ENCODE results near the gene THRB.

The THRB gene

DNA sequence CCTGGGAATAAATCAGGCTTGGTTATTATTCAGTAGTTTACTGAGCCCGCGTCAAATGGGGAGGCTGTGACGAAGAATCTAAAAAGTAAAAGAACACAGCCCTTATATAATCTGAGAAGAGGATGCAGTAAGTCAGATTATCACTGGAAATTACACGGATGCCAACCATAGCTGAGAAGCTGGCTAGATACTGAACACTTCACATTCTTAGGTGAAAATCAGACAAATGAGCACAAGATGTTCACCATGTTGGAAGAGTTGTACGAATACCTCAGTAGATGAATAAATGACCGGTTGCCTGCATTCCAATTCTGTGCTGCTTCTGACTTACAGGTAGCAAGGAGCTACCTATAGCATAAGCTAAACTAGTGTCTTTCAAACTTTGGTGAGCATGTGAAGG is 254.3 kb downstream of the THRB start:
- in situ Hi-C loops (cut with HindIII; ENCODE audit: low sequenced_read_pairs) = no loop called here

DNA sequence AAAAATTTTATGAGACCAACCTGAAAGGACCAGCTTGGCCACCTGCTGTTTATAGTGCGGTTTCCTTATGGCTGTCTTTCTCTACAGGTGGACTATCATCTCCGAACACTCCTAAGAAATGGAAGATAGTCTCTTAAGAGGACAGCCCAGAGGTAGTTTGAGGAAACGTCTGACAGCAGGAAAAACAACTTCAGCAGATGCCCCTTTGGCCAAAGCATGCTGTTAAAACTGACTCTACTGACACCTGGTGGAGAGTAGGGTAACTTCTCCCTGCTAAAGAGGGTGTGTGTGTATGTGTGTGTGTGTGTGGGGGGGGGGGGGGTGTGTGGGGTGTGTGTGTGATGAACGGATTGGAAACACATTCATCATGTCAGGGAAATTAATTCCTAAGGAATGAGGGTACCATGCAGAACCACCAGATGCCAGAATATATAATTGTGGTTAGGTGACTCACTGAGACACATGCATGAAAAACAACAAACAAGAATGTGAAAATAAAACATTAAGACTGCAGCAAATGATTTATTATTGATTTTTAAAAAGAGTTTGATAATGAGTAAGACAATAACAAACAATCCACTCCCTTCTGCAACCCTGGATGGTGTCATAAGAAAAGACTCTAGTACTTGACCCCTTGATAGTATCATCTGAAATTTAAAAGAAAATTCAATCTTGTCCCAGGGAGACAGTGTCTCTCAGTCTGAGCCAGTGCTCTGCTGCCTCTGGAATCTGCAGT is 256.5 kb downstream of the THRB start:
- in situ Hi-C loops (cut with HindIII; ENCODE audit: low sequenced_read_pairs) = no loop called here

- in situ Hi-C loops (cut with HindIII; ENCODE audit: low sequenced_read_pairs) = no loop called here
Observed at GRCh38 chr3:24235121-24235520, 259.5 kb downstream of the THRB start.

DNA sequence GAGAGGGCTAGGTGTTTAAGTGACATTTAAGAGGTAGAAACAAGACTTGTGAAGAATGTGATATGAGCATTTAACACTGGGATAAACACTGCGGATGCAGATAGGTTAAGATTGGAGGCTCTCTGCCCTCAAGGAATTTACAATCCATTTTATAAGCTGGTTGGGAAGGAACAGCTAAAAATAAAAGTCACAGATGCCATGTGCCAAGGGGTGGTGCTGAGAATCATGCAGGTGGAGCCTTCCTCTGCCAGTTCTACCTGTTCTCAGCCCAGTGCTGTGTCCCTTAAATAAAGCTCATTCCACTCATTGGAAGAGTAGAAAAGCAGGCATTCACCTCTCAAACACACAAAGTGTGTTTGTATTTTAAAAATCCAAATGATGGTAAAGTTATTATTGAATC is 261.9 kb downstream of the THRB start:
- in situ Hi-C loops (cut with HindIII; ENCODE audit: low sequenced_read_pairs) = loop anchor here (5.0 kb wide), 1 partner anchor 235 kb away; no protein-coding TSS in a partner anchor

DNA sequence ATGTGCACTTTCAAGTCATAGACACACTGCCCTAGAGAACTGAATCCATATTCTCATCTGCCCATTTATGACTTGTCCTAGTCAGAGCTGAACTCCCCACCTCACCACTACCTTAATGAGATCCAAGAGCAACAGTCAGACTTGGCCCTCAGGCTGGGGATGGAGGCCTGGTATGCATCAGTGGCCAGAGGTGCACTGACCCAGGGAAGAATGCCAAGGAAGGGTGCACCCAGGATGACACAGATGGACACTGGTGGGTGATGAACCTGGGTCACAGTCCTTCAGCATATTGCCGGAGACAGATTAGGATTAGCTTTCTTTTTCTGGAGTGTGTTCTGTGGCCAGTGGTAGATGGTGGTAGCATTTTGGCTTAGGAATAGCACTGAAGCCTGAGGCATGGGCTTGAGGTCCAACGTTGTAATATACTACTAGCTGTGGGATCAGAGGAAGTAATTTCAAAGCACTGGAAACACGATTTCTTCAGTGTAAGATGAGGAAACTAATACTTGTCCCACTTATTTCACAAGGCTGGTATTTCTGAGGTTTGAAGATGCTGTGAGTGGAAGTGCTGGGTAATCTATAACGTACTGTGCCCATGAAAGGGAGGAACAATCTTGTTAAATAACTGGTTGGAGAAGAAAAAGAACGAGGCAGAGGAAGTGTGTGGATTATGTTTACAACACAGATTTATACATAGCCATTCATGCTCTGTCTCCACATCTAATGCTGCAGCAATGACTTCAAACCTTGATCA is 265.0 kb downstream of the THRB start:
- in situ Hi-C loops (cut with HindIII; ENCODE audit: low sequenced_read_pairs) = loop anchor here (5.0 kb wide), 1 partner anchor 232 kb away; no protein-coding TSS in a partner anchor

GRCh38 chr3:24227635-24228034 is 267.0 kb downstream of the THRB start:
- in situ Hi-C loops (cut with HindIII; ENCODE audit: low sequenced_read_pairs) = no loop called here

DNA sequence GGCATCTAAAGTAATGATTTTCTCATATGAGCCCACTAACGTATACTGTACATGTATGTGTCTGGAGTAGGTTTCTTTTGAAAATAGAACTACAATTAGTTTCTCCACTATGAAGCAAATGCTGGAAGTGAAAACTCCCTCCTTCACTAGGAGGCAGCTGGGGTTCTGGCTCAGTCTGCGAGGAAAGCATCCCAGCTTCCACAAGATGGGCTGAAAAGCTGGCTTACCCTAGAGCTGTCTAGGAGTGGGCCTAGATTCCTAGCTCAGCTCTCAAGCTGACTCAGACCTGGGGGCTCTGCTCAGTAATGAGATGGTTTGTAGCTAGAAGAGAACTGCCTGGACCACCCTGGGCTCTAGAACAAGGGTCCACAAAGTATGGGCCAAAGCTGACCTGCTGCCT is 268.3 kb downstream of the THRB start:
- in situ Hi-C loops (cut with HindIII; ENCODE audit: low sequenced_read_pairs) = no loop called here

GRCh38 chr3:24225385-24225950 is 269.2 kb downstream of the THRB start:
- in situ Hi-C loops (cut with HindIII; ENCODE audit: low sequenced_read_pairs) = no loop called here

- in situ Hi-C loops (cut with HindIII; ENCODE audit: low sequenced_read_pairs) = no loop called here
Observed at GRCh38 chr3:24224666-24225384, 269.8 kb downstream of the THRB start.

- in situ Hi-C loops (cut with HindIII; ENCODE audit: low sequenced_read_pairs) = no loop called here
Observed at GRCh38 chr3:24222165-24222805, 272.4 kb downstream of the THRB start.

DNA sequence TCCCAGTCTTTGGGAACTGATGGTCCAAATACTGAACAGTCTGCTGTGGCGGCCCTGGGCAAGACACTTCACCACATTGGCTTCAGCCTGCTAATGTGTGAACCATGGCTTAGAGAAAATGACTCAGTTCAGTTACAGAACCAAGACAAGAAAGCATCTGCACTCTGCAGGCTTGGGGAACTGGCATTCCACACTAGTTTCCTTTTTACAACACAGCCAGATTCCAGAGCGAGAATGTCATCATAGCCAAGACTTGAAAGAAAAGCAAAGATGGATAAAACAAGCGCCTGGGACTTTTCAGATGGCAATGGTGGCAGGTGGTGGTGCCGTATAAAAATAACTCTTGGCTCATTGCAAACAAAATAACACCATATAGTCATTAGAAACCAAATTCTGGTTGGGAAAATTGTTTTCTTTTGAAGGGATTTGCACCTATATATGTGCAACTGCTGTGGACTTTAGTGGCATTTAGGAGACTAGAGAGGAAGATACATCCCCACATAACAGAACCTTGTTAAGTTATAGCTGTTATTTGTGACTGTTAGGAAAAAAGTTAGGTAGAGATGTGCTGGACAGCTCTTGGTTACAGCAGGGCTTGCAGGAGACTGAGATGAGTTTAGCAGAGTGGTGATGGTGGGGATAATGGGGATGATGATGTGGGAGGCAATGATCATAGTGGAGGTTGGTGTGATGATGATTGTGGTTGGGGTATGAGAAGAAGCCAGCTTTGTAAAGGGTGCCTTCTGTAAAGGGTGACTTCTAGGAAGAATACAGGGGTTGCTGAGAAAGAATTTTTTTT is 273.6 kb downstream of the THRB start:
- in situ Hi-C loops (cut with HindIII; ENCODE audit: low sequenced_read_pairs) = no loop called here

GRCh38 chr3:24215502-24215901 is 279.1 kb downstream of the THRB start:
- in situ Hi-C loops (cut with HindIII; ENCODE audit: low sequenced_read_pairs) = no loop called here

DNA sequence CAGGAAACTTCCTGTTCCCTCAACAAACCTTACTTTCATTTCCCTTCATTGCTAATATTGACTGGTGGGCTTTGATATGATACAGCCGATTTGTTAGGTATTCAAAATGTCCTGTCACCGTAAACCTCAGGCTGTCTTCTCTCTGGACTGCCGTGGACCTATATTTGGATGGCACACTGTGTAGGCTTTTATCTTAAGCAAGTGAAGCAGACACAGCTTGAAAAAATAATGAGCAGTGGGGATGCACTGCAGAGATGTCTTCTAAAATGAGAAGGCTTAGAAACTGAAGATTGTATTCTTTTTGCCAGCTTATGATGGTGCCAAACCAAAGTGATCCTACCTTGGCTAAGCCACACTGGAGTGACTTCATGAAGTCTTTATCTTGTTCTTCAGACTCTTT is 283.3 kb downstream of the THRB start:
- in situ Hi-C loops (cut with HindIII; ENCODE audit: low sequenced_read_pairs) = no loop called here

DNA sequence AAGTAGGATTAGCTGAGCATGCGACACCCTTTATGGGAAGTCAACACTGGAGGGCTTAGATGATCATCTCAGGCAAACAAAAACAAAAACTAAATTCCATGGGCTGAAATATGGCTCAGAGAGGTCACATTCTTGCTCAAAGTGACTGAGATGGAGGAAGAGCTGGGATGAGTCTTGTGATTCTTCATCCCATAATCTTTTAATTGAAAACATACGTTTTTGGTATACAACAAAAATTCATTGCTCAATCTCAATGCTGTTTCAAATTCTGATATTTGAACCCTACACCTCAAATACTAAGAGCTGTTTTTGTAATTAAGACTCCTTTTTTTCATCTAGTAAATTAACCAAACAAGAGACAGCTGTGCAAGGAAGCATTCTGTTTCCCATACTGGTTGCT is 292.6 kb downstream of the THRB start:
- in situ Hi-C loops (cut with HindIII; ENCODE audit: low sequenced_read_pairs) = no loop called here

GRCh38 chr3:24201301-24201700 is 293.3 kb downstream of the THRB start:
- in situ Hi-C loops (cut with HindIII; ENCODE audit: low sequenced_read_pairs) = no loop called here

DNA sequence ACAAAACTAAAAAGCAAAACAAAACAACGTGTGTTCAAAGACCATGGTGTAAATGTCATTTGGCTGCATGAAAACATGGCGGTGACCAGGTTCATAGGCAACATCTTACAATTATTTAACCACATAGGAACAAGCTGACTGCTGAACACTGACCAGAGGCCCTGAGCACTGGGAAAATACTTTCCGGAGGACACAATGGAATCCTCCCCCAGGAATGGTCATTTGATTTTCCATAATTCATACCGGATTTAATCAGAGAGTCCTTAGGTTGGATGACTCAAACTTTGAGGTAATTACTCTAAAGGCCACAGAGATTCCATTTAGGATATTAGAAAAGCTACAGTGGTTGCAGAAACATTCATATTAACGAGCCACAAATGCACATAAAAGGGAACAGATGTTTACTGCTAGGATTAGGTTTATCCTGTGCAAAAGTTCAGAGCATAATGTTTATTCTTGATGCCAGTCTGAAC is 294.8 kb downstream of the THRB start:
- in situ Hi-C loops (cut with HindIII; ENCODE audit: low sequenced_read_pairs) = no loop called here

- in situ Hi-C loops (cut with HindIII; ENCODE audit: low sequenced_read_pairs) = no loop called here
Observed at GRCh38 chr3:24199300-24199699, 295.4 kb downstream of the THRB start.

DNA sequence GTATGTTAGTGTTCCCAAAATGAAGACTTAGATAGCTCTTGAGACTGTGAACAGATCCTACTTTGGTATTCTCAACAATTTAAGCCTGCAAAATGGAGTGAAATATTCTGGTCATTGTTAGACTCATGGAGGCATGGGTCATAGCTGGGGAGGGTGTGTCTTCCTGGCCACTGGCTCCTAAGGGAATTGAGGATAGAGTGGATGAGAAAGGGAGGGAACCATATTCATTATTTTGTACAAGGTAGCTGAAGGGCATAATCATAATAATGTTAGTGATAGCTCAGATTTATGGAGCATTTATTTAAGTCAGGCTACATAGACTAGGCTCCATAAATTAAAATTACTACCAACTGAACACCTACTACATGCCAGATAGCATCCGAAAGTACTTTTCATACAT is 295.9 kb downstream of the THRB start:
- in situ Hi-C loops (cut with HindIII; ENCODE audit: low sequenced_read_pairs) = no loop called here

DNA sequence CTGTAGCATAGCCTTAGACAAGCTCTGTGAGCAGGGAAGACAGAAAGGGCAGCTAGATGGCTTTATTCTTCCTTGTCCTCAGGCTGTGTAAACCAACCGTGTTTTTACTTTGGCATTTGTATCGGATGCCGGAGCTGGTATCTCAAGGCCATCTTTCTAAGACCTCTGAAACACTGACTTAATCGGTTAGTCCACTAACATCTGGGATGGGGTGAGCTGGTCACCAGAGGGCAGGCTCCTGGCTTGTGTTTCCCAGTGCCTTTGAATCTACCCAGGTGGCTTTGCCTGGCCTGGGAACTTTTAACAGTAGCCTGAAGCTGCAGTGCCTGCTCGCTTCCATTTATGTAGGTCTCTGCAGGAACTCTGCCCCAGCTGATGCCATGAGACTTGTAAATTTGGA is 296.8 kb downstream of the THRB start:
- in situ Hi-C loops (cut with HindIII; ENCODE audit: low sequenced_read_pairs) = no loop called here

GRCh38 chr3:24196526-24196925 is 298.1 kb downstream of the THRB start:
- in situ Hi-C loops (cut with HindIII; ENCODE audit: low sequenced_read_pairs) = no loop called here
